GDM1 (cell line): ENCODE data around the gene UTP15.

Experiments
- DNase-seq: peaks from one replicate; lab custom pipeline; 2025; lab: John Stamatoyannopoulos, UW

Gene UTP15

GRCh38 chr5:73565969-73566547 lies 515 bp downstream of the UTP15 start:
- DNase-seq, result no peak

GRCh38 chr5:73582285-73583145 lies 17.0 kb downstream of the UTP15 start:
- no peak for DNase-seq

GRCh38 chr5:73587923-73588322 lies 22.4 kb downstream of the UTP15 start:
- no peak for DNase-seq

- DNase-seq, result peak; percentile 30
Measured at GRCh38 chr5:73591102-73591695, 25.7 kb downstream of the UTP15 start.

GRCh38 chr5:73591698-73592501 lies 26.4 kb downstream of the UTP15 start:
- no peak for DNase-seq

- DNase-seq, result no peak
Measured at GRCh38 chr5:73592551-73592950, 27.0 kb downstream of the UTP15 start.

GRCh38 chr5:73596705-73597328 lies 31.3 kb downstream of the UTP15 start:
- peak; percentile 6 for DNase-seq

GRCh38 chr5:73599380-73599779 lies 33.8 kb downstream of the UTP15 start:
- DNase-seq, result no peak

- no peak for DNase-seq
Measured at GRCh38 chr5:73603998-73604397, 38.5 kb downstream of the UTP15 start.

GRCh38 chr5:73605223-73606087 lies 39.9 kb downstream of the UTP15 start:
- DNase-seq, result no peak

GRCh38 chr5:73606206-73606753 lies 40.7 kb downstream of the UTP15 start:
- no peak for DNase-seq

GRCh38 chr5:73607228-73607627 lies 41.7 kb downstream of the UTP15 start:
- DNase-seq, result no peak

GRCh38 chr5:73612799-73613198 lies 47.3 kb downstream of the UTP15 start:
- DNase-seq, result no peak

- DNase-seq, result no peak
Measured at GRCh38 chr5:73615085-73615484, 49.5 kb downstream of the UTP15 start.

- no peak for DNase-seq
Measured at GRCh38 chr5:73615947-73616346, 50.4 kb downstream of the UTP15 start.

- no peak for DNase-seq
Measured at GRCh38 chr5:73617510-73618279, 52.2 kb downstream of the UTP15 start.

- no peak for DNase-seq
Measured at GRCh38 chr5:73619606-73620333, 54.2 kb downstream of the UTP15 start.

- DNase-seq, result no peak
Measured at GRCh38 chr5:73620334-73620687, 54.8 kb downstream of the UTP15 start.

GRCh38 chr5:73623060-73623459 lies 57.5 kb downstream of the UTP15 start:
- DNase-seq, result no peak
